Renal cortex interstitium (tissue), 11 donors: ENCODE data around the gene SLC6A7. TPM values are rescaled to one million over a fixed set of nuclear protein-coding genes. Genes with fewer than 3 reads are reported as not detected.

Experiments used
- DNase-seq, 11 donors: peaks; one replicate each; pipeline ENCODE4 v3.0.0-alpha.2; 2013; ENCODE audit warnings: low read depth in 9 of 11, low spot score in 4 of 11; ENCODE audit errors: extremely low read depth in 1 of 11
- polyA plus RNA-seq, 3 donors: library from polyadenylated mRNA; unstranded; fragments of 120-200 nt; gene quantifications; one replicate each; pipeline ENCODE4 v1.2.1, GENCODE V29; 2013; ENCODE audit not compliant: insufficient read length in 3 of 3

SLC6A7 gene
- polyA plus RNA-seq, 3 donors = 0.11 to 0.22 (median 0.17) TPM

DNA sequence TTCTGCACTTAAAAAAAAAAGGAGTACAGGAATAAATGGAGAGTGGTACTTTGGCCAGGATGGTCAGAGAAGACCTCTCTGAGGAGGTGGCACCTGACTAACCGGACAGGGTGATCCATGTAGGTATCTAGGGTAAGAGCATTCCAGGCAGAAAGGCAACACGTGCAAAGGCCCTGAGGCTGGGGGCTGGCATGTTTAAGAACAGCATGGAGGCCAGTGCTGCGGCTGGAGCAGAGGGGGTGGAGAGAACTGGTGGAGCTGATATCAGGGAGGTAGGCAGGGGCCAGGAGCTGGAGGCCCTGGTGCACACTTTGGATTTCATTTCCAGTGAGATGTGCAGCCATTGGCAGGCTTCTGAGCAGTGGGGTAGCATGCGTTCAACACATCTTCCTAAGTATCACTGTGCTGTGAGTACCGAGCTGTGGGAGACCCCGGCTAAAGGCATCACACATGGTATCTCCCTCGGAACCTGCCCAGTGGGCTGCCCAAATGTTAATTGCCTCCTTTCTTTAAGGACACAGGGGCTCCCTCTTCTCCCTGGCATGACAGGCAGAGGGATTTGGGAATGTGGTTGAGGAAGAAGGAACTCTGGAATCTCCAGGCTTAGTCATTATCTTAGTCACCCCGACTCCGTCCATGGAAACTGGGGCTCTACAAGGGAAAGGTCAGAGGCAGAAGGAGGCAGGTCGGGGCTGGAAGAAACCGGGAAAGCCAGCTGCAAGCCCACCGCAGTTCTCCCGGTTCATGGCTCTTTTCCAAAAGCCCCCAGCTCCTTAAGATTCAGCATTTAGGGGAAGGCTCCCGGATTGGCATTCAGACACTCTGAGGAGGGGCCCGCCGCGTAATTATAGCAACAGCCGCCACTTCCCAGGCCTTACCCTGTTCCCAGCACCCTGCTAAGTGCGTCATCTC lies 18.6 kb downstream of the SLC6A7 start:
- DNase-seq = no peak

DNA sequence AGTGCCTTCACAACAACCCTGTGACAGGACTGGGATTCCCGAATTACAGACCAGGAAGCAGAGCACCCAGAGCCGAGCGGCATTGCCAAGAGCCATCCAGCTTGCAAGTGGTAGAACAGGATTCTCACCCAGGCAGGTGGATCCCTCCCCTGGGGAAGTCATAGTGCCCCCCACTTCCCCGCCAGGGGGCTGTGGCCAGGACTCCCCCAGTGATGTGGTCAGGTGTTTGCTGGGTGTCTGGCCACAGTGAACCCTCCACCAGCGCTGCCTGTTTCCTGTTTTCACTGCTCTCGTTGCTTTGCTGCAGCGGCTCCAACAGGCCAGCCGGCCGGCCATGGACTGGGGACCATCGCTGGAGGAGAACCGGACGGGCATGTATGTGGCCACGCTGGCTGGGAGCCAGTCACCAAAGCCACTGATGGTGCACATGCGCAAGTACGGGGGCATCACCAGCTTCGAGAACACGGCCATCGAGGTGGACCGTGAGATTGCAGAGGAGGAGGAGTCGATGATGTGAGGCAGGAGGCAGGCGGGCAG lies 19.3 kb downstream of the SLC6A7 start:
- DNase-seq = no peak

DNA sequence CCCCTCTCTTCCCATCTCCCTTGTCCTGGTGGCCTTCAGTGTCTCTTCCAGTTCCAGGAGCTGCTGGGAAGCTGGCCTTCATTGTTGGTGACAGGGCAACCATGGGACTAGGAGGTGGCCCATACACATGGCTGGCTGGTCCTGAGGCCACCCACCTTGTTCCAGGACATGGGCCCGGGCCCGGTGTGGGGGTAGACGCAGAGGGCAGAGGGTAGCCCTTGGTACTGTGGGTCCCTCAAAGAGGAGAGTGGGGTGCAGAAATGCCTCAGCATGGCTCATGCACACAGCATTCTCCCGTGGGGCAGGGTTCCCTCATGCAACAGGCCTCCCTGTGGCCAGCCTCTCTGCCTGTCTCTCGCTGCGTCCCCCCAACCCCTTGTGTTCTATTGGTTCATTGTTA lies 20.8 kb downstream of the SLC6A7 start:
- DNase-seq = no peak

DNA sequence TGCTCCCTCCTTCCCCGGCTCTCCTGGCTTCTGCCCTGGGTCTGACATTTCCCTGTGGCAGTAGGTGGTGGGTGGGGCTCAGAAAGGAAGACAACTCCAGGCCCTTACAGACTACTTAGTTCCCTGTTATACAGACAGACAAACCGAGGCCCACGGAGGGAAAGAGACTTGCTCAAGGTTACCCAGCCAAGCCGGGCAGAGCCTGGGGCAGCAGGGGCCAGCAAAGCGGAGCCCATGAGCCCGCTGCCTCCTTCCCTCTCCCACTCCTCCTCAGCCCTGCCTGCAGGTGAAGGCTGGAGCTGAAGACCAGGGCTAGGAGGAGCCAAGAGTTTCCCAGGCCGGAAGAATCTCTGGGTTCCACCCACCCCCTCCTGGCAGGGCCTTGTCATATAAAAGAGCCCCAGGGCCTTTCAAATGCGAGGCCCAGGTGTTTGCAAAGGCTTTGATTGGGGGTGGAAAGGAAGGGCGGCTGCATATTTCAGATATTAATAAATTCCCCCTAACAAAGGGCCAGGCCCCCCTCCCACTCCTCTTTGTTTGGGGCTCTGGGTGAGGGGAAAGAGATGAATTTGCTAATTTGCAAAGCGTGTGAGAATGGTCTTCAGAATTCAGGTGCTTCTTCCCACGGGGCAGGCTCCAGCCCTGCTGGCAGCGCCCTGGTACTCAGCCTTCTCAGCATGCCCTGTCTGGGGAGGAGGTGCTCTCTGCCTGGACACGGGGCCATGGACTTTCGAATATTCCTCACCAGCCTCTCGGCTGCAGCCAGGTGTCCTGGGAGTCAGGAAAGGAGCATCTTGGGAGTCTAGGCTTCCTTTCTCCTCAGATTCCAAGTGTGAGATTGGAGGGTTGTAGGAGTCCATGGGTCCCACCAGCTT lies 21.5 kb downstream of the SLC6A7 start:
- no peak for DNase-seq

DNA sequence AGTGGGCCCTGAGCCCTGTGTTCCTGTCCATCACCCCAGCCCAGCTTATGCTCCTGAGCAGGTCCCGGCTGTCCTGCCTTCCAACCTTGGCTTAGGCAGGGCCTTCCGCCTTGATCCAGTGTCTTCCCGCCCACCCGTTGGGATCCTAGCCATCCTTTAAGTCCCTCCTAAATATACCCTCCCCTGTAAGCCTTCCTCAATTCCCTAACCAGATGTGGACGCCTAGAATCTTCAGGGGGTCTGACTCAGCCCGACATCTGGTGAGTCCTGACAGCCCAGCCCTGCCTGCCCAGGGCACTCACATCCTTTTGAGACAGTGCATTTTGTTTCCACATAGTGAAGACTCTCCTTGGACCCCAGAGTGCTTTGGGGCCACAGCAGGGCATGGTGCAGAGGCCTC lies 23.7 kb downstream of the SLC6A7 start:
- no peak for DNase-seq

DNA sequence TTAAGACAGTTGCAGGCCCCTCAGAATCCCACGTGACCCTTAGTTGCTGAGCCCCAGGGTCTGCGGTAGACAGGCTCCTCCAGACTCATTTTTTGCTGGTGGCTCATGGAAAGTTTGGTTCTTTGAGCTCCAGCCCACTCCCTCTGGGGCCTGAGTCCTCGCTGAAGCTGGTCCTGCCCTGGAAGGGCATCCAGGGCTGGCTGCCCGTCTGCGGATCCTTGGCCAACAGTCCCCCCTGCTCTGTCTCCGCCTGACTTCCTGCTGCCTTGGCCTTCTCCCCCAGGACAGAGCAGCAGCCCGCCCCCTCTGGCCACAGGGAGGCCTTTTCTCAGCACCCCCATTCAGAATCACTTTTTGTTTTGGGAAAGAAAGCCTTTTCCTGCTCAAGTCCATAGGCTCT lies 24.4 kb downstream of the SLC6A7 start:
- DNase-seq = no peak

DNA sequence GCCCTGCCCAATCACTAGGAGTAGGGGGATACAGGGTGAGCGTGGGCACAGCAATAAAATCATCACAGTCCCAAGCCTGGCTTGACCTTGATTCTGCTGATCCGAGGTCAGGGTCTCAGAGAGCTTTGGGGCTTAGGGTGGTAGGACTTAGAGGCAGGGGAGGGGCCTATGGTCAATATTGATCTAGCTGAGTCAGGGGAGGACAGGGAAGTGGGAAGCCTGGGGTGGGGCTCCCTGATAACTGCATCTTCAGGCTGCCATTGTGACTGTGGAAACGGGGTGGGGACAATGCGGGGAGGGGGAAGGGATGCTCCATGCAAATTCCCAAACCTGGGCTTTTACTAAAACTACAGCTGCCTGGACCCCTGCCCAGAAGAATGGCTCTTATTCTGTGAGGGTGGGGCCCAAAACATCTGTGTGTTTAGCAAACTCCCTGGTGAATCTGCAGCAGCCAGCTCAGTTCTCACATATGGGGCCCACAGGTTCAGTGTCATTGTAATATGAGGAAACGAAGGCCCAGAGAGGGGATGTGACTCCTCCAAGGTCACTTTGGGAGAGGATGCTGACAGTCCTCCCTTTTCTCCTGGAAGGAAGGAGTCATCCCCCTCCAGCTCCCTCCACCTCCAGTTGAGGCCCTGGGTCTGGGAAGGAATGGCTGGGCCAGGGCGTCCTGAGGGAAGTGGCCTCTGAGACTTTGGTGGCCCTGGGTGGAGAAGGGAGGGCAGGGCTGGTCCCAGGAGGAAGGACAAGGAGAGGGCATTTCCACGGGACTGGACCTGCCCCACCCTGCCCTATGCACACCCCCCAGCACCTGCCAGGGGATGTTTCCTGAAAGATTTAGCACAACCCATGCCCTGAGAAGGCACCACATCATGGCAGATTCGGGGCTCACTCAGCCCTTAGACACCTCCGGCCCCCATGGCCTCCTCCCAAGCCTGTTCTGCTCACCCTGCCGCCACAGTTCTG lies 26.4 kb downstream of the SLC6A7 start:
- DNase-seq = no peak

DNA sequence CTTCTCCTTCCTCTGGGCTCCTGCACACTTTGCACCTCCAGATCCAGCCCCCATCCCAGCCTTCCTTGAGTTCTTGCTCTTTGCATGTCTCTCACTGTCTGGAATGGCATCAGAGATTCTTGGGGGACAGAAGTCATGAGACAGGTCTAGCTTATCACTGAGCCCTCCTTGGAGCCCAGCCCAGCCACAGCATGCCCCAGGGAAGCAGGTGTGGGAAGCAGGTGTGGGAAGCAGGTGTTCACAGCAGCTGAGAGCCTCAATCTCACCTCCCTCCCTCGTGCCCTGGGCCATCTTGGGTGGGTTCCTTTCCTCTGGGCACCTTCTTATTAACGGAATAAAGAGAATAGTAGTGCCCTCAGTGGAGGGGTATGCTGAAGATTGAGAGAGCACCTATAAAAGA lies 27.2 kb downstream of the SLC6A7 start:
- no peak for DNase-seq

DNA sequence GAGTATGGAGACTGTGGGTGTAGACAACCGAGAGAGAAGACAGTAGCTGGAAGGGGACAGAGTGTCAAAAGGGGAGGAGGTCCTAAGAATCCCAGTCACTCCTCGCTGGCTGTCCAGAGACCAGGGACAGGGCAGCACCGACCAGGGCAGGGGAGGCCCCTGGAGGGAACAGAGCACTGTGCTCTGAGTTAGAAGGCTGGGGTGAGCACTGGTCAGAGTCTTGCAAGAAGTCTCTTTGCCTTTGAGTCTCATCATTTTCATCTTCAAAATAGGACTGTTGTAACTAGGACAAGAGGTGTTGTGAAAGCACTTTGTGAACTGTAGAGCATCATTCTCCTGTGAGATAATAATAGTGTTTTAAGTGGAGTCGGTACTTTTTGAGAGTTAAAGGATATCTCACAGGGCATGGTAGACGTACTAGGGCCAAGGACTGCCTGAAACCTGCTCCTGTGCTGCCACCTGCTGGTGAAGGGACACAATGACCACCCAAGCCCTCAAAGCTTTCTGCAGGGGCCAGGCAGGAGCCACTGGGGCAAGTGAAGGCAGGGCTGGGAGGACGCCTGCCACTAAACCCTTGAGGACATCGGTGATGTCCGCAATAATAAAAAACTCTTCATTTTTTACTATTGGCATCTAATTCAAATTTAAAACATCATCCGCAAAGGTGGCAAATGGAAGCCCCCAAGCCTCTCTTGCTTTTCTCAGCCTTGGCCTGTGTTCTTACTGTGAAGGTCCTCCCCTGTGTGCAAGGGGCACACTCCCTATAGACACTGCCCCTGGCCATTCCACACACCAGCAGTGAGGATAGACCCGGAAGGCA lies 28.2 kb downstream of the SLC6A7 start:
- peak in 10 of 11 donors; percentile 59 to 80 (median 71) for DNase-seq

DNA sequence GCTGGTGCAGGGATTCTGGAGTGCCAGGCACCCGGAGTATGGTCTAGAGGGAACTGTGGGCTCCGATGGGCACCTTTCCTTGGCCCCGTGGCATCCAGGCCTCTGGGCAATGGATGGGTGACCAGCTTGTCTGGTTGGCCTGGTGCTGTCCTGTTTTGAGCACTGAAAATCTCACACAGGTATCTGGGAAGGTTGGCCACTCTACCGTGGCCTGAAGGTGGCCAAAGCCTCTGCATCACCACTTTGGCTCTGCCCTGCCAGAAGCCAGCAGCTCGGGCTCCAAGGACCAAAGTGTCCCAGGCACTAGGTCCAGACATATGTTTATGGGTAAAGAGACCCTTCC lies 28.8 kb downstream of the SLC6A7 start:
- no peak for DNase-seq

DNA sequence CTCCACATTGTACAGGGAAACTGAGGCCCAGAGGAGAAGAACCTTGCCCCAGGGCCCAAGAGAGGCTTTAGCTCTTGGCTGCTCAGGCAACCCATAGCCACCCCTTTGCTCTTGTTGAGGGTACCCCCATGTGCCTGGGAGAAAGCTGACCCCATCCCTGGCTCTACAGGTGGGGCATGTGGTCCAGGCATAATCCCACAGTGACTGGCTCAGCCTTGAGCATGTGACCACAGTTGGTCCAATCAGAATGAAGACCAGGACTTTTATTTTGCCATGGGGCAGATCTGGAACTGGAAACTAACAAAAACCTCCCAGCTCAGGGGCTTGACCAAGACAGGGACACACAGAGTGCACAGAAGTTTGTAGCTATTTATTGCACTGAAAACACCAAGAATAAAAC lies 29.3 kb downstream of the SLC6A7 start:
- DNase-seq = no peak

DNA sequence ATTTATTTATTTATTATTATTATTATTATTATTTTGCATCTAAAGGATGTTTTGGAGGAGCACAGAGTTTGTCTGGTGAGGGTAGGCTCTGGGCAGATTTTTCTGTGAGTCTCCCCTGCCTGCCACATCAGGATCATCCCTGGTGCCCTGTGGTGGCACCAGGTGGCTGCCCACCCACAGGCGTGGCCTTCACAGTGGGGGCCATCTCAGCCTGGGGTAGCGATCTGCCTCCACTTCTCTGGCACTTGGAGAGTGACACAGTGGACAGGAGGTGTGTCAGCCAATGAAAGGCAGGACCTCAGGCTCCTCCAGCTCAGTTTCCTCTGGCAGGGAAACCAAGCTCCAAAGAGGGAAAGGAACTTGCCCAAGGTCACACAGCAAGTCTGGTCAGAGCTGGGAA lies 30.0 kb downstream of the SLC6A7 start:
- no peak for DNase-seq

DNA sequence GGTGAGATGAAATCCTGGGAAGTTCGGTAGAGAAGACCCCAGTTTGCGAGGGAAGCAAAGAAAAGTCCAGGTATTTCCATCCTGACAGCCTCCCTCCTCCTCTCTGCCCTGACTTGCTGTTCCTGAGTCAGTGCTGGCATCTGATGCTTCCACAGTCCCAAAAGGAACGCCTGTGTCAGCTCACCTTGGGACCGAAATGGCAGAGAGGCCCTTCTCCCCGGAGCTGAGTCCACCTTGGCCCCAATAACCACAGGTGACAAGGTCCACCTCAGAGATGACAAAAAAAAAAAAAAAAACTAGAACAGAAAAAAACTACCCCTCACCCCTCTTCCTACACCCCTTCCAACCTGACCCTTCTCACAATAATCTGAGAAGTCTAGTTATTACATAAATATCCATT lies 31.6 kb downstream of the SLC6A7 start:
- no peak for DNase-seq

DNA sequence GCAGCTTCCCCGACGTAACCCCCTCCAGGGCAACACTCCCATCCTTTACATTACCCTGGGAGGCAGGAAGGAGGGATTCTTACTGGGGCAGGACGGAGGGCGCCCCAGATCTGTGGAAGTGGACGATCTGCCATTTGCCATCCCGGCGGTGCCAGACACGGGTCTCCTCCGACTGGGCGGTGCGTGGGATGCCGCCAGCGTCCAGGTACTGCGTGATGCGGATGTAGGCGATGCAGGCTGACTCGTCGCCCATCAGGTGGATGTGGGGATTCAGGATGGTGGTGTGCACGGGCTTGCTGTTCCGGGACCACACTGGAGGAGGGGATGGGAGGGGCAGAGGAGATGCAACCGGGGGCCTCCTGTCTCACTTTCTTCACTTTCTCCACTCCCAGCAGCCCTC lies 33.0 kb downstream of the SLC6A7 start:
- no peak for DNase-seq

DNA sequence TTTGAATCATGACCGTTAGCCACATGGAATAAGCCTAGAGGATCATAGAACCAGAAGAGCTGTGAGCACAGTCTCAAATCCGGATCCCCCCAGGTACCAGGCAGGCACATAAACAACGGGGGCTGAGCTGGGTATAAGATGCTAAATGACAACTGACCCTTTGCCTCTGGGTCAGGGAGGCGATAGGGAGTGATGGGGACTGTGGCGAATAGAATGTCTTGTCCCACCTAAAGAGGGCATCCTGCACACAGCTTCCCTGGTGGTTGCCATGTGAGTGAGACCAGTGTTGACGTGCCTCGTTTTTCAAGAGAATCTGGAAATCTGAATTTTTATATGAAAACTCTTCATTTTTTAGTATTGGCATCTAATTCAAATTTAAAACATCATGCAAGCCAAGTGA lies 33.6 kb downstream of the SLC6A7 start:
- DNase-seq = no peak

DNA sequence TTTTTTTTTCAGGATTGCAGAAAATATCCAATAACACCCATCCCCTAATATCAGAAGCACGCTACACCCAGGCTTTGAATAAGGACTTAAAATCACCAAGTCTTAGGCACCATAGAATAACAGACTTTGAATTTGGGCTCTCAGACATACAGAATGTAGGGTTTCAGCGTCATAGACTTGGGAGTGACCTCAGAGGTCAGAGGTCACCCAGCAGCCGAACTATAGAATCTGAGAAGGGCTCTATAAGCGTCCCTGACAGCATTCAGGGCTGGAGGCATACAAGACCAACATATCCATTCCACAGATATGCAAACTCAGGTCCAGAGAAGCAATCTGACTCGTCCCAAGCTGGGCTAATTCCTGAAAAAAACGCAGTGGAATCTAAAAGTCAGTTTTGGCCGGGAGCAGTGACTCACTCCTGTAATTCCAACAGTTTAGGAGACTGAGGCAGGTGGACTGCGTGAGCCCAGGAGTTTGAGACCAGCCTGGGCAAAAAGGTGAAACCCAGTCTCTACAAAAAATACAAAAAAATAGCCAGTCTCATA lies 34.7 kb downstream of the SLC6A7 start:
- no peak for DNase-seq

DNA sequence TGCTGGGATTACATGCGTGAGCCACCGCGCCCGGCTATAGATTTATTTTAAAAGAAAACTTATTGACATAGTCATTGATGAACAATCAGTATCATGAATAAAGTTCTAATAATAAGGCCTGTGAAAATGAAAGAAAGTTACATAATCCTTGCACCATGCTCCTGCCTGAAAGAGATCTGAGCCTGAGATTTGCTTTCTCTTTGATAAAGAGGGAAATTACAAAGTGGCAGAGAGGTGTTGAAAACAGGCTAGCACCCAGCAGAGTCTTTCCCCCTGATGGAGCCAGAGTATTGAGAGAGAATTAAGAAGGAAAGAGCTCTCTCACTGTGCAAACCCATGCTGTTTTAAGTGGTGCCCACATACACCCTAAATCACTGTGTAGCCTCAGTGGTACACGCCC lies 37.2 kb downstream of the SLC6A7 start:
- no peak for DNase-seq
